HG02623 (cell line): ENCODE results near the gene SUPT3H.
"Not testable (repeated sequence)": the region's sequence is repeated elsewhere in the genome, so short reads cannot be mapped to it uniquely, and the experiment has no call there.

Source experiments
- ATAC-seq: cut with Tn5 transposase; IDR thresholded peaks from one replicate; pipeline ENCODE4 v1.9.1; 2021; ENCODE audit warnings: moderate library complexity; ENCODE audit not compliant: unreplicated experiment

The SUPT3H gene

DNA sequence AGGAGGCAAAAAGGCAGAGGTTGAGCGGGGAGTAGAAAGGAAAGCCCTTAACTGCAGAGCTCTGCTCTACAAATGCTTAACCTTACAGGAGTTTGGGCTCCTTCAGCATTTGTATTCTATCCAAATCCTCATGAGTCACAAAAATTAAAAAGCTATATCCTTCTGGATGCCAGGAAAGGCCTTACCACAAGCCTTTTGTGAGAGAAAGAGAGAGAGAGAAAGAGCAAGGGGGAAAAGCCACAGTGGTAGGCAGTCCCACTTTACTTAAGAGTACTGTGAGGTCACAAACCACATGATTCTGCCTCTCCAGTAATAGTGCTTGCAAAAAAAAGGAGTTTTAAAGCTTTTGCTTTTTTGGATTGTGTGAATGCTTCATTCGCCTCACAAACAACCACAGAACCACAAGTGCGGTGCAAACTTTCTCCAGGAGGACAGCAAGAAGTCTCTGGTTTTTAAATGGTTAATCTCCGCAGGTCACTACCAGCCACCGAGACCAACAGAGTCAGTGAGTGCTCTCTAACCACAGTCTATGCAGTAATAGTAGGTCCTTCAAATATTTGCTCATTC lies 49.7 kb downstream of the SUPT3H start, which contains the start of gene RUNX2:
RUNX2 (plus strand) TSS at position 375 of the 567 bp plus-strand sequence. CDS start 397 bp downstream, outside the sequence.
- no peak for ATAC-seq

DNA sequence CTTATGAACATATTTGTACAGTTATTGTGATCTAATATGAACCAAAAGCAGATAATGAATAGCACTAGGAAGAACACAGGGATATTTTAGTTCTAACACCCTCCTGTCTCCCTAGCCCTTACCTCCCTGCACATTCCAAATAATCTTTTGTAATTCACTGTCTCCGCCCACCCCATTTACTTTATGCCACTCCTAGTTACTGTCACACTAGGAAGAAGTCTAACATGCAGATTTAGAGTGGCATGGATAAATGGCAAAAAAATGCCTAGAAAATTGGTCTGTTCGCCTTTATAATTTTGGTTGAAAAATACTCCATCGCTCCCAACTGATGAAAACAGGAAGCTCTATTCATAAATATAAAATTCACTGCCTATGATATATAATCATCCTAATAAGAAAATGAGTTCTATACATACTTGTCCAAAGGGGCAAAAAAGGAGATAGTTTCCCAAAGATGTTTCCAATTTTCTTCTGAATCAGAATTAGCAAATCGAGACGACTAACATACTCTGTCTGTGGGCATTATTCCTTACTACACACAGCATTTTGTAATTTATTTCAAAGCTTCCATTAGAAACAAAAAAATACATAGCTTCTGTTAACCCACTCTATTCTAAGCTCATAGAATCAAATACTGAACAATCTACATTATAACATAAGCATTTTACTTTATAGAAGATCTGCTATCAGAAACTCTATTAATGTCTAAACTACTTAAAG lies 50.9 kb downstream of the SUPT3H start:
- ATAC-seq: no peak

DNA sequence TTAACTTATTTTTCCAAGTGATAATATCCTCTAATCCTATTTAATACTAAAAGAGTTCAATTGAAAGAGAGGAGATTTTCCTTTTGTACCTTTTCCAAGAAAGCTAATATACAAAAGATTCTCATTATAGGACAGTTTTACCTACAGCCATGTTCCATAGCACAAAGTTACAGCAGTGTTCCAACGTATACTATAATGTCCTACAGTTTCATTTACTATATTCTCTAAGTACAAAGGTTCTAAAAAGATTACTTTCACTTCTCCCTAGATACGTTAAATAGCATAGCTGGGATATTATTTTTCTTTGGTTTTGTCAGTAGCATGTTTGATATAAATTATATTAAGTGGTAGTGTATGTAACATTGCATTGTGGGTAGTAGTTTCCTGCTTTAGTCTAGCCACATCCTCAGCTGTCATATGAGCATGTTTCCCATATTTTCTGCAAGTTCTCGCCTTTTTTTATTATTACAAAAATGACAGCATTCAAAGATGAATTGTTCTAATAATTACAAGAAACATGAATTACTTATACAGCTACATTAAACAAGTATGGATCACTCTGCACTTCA lies 54.0 kb downstream of the SUPT3H start:
- ATAC-seq: no peak

DNA sequence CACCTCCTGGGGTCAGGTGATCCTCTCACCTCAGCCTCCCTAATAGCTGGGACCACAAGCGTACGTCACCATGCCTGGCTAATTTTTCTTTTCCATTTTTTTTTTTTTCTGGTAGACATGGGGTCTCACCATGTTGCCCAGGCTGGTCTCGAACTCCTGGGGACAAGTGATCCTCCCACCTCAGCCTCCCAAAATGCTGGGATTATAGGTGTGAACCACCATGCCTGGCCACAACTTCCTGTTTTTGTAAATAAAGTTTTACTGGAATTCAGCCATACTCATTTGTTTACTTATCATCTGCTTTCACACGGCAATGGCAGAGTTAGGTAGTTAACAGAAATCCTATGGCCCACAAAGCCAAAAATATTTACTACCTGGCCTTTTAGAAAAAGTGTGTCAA lies 57.4 kb downstream of the SUPT3H start:
- no peak for ATAC-seq

DNA sequence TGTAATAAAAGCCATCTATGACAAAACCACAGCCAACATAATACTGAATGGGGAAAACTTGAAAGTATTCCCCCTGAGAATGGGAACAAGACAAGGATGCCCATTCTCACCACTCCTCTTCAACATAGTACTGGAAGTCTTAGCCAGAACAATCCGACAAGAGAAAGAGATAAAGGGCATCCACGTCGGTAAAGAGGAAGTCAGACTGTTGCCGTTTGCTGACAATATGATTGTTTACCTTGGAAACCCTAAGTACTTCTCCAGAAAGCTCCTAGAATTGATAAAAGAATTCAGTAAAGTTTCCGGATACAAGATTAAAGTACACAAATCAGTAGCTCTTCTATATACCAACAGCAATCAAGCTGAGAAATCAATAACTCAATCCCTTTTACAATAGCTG lies 63.6 kb downstream of the SUPT3H start:
- no peak for ATAC-seq

DNA sequence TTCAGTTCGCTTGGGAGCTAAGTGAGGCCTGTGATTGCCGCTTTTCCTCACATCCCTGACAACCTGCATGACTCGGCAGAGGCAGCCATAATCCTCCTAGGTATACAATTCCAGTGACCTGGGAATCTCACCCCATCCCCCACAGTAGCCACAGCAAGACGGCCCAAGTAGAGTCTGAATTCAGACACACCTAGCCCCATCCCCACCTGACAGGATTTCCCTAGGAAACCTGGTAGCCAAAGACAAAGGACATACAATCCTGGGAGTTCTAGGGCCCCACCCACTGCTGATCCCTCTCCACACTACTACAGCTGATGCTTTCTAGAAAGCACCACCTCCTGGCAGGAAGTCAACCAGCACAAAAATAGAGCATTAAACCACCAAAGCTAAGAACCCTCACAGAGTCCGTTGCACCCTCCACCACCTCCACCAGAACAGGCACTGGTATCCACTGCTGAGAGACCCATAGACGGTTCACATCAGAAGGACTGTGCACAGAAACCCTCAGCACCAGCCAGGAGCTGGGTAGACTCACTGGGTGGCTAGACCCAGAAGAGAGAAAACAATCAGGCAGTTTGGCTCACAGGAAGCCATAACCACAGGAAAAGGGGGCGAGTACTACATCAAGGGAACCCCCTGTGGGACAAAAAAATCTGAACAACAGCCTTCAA lies 67.5 kb downstream of the SUPT3H start:
- no peak for ATAC-seq

DNA sequence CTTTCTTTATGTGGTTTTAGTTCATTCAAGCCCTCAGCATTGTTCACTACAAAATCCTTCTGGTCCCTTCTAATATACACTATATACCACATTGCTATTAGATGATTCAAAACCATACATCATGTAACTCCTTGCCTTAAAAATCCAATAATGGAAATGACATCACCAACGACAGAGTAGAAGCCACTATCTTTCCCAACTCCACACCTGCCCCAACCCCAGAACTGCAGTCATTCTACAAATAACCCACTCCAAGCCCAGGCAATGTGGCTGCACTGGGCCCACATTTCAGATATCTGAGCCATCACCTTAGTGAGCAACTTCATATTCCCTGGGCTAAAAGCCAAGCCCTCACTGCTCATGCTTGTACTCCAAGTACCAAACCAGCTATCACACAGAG lies 72.2 kb downstream of the SUPT3H start:
- no peak for ATAC-seq

DNA sequence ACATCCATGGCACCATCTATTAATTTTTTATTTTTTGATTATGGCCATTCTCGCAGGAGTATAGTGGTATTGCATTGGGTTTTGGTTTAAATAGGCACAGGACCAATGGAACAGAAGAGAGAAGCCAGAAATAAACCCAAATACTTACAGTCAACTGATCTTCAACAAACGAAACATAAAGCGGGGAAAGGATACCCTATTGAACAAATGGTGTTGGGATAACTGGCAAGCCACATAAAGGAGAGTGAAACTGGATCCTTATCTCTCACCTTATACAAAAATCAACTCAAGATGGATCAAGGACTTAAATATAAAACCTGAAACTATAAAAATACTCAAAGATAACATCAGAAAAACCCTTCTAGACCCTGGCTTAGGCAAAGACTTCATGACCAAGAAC lies 74.9 kb downstream of the SUPT3H start:
- ATAC-seq: no peak

DNA sequence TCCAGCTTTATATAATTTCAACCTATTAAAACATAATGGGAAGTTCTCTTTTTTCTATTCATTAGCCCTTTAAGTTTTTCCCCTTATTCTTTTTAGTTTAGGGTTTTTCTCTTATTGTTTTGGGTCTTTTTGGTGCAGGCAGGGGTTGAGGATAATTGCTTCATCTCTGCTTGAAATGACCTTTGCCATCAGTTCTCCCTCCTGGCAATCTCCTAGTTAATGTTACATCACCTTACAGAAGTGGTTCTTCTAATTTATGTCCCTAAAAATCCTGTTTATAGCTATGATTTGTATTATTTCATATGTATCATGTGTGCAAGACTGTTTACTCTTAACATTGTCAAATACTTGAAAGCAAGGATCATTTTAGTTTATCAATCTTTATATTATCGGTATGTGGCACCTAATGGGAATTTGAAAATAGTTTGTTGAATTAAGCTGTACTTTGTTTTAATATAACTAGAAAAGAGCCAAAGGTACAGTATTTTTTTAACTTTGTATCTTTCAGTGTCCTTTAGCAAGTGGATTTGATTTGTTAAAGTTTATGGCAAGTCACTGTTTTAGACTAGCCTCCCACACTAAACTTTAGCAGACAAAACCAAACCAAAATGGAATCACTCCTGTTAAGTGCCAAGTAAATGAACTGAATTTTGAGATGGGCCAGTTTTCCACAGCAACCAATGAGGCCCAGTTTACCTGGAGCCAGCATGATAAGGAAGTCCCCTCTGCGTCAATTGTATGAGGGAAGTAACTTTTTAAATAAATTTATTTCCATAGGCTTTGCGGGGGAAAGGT lies 76.2 kb downstream of the SUPT3H start:
- ATAC-seq: no peak

DNA sequence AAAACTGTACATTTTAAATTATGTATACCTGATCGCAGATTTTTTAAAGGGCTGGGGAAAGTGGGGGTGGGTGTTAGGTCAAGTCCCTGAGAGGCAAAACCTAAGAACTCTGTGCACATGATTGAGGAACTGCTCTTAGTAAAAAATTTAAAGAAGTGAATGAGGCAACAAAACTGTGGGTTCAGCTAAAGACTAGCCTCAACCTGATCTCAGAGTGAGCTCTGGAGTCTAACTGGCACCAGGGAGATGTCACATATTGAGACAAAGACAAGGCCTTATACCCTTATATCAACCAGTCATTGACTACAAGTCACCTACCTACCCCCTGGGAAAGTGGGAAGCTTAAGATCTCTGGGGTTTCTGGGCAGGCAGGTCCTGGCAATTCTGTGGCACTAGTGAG lies 77.0 kb downstream of the SUPT3H start:
- ATAC-seq: no peak

DNA sequence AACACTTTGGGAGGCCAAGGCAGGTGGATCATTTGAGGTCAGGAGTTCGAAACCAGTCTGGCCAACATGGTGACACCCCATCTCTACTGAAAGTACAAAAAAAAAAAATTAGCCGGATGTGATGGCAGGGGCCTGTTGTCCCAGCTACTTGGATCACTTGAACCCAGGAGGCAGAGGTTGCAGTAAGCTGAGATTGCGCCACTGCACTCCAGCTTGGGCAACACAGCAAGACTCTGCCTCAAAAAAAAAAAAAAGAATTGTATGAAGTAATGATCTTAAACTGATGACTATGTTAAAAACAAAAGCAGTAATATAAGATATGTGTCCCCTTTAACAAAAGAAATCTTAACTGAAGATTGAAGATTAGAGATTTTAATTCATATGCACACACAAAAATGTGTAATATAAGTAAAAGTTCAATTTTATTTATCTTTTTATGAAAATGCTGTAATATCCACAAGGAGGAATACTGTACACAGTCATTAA lies 78.6 kb downstream of the SUPT3H start:
- ATAC-seq: no peak

DNA sequence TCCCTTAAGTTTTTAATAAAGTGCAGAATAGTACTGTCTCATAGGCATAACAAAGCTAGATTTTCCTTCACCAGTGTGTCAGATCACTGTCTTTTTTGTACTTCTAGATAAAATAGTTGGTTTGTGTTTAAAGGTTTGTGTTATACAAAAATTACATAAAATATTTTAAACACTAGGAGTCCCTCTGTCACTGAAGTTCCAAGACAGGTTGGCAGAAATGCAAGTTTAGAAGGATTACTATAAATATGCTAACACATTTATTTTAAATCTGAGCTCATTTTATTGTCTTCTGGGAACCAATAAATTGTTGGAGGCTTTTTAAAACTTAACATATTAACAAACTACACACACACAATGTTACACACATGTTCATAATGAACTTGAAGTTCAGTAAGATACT lies 80.4 kb downstream of the SUPT3H start:
- ATAC-seq: no peak

DNA sequence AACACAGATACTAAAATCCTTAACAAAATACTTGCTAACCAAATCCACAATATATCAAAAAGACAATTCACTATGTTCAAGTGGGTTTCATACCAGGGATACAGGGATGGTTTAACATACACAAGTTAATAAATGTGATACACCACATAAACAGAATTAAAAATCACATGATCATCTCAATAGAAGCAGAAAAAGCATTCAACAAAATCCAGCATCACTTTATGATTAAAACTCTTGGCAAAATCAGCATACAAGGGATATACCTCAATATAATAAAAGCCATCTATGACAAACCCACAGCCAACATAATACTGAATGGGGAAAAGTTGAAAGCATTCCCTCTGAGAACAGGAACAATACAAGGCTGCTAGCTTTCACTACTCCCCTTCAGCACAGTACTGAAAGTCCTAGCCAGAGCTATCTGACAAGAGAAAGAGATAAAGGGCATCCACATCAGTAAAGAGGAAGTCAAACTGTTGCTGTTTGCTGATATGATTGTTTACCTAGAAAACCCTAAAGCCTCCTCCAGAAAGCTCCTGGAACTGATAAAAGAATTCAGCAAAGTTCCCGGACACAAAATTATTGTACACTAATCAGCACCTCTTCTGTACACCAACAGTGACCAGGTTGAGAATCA lies 83.6 kb downstream of the SUPT3H start:
- ATAC-seq: not testable (repeated sequence)

DNA sequence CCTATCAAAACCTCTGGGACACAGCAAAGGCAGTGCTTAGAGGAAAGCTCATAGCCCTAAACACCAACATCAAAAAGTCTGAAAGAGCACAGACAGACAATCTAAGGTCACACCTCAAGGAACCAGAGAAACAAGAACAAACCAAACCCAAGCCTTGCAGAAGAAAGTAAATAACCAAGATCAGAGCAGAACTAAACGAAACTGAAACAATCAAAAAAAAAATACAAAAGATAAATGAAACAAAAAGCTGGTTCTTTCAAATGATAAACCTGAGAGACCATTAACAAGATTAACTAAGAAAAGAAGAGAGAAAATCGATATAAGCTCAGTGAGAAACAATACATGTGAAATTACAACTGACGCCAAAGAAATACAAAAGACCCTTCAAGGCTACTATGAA lies 84.4 kb downstream of the SUPT3H start:
- ATAC-seq: no peak

DNA sequence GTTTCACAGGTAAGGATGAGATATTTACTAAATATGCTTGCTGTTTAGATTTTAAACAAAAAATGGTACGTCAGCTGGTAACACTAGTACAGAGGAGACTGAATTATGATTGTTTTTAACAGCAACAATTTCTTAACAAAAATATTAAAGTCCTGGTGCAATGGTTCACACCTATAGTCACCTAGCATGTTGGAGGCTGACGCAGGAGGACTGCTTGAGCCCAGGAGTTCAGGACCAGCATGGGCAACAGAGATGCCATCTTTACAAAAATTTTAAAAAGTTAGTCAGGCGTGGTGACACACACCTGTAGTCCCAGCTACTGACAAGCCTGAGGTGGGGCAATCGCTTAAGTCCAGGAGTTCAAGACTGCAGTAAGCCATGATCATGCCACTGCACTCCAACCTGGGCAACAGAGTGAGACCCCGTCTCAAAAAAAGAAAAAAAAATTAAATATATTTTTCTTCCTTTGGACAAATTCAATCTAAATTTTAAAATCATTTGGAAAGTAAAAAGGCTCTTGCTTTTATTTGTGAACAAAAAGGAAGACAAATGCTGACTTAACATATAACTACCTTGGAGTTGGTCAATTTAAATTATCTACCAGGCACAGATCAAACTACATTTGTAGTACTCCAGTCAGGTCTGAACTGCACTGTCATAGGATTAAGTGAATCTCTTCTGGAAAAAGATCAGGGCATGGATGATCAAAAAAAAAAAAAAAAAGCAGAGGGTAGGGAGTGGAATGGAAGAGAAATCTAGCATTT lies 87.8 kb downstream of the SUPT3H start:
- no peak for ATAC-seq

DNA sequence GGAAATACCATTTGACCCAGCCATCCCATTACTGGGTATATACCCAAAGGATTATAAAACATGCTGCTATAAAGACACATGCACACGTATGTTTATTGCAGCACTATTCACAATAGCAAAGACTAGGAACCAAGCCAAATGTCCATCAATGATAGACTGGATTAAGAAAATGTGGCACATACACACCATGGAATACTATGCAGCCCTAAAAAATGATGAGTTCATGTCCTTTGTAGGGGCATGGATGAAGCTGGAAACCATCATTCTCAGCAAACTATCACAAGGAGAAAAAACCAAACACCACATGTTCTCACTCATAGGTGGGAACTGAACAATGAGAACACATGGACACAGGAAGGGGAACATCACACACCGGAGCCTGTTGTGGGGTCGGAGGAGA lies 91.0 kb downstream of the SUPT3H start:
- ATAC-seq: not testable (repeated sequence)

DNA sequence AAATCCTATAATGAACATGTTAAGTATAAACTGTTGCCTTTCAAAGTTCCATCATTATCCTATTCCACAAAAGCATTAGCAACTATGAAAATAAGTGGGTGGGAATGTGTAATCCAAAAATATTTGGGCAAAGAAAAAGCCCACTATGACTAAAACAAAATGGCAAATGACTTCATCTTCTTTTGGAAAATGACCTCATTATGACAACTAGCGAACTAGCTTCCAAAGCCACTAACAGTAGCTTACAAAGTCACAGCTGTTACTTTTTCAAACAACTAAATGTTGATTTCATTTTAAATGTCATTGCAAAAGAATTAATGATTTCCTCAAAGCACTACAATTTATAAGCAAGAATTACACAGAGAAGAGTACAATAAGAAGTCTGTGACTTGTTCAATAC lies 99.4 kb downstream of the SUPT3H start:
- ATAC-seq: no peak

DNA sequence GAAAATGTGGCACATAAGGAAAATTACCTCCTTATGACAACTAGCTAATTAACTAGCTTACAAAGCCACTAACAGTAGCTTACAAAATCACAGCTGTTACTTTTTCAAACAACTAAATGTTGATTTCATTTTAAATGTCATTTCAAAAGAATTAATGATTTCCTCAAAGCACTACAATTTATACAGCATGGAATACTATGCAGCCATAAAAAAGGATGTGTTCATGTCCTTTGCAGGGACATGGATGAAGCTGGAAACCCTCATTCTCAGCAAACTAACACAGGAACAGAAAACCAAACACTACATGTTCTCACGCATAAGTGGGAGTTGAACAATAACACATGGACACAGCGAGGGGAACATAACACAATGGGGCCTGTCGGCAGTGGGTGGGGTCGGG lies 100.0 kb downstream of the SUPT3H start:
- not testable (repeated sequence) for ATAC-seq

DNA sequence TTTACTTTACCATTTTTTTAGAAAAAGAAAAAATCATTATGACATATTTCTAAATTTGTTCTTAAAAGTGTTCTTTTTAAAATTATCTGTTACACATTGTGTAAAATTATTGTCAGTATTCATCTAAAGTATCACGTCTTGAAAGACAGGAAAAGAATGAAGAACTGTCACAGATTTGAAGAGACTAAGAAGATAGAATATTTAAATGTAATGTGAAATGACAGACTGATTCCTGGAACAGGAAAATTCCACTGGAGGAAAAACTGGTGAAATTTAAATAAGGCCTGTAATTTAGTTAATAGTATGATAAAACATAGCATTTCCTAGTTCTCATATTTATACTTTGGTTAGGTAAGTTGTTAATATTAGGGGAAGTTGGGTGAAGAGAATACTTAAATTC lies 102.4 kb downstream of the SUPT3H start:
- no peak for ATAC-seq

DNA sequence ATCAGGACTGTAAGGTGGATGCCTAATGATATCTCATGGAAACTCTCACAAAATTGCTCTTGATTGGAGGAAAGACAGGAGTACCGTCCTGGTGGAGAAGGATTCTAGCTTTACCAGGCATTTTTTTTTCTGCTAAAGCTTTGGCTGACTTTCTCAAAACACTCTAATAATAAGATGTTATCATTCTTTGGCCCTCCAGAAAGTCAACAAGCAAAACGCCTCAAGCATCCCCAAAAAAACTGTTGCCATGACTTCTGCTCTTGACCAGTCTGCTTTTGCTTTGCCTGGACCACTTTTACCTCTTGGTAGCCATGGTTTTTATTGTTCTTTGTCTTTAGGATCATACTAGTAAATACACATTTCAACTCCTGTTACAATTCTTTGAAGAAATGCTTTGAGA lies 105.1 kb downstream of the SUPT3H start:
- ATAC-seq: no peak
